Mucosa of gallbladder (tissue), 1 donor: ENCODE measurements around the gene FARP1. TPM values are rescaled to one million over a fixed set of nuclear protein-coding genes. Genes with fewer than 3 reads are reported as not detected.

Source experiments
- DNase-seq: peaks from one replicate; pipeline ENCODE4 v3.0.0-alpha.2; 2020; ENCODE audit warnings: low spot score
- total RNA-seq: library from RNA; stranded (reverse); gene quantifications from one replicate; pipeline ENCODE4 v1.2.1, GENCODE V29; 2021
- donor health status: DM: no; HTN: no; CAD: no.

The FARP1 gene
- total RNA-seq, 1 donor from 2014 or later, result 112 TPM

- no peak for DNase-seq
Observed at GRCh38 chr13:98462241-98462882, 319.5 kb downstream of the FARP1 start.

GRCh38 chr13:98462946-98463345, 320.1 kb downstream of the FARP1 start:
- no peak for DNase-seq

GRCh38 chr13:98466634-98467236, 323.8 kb downstream of the FARP1 start:
- no peak for DNase-seq

- no peak for DNase-seq
Observed at GRCh38 chr13:98467263-98467985, 324.5 kb downstream of the FARP1 start.

GRCh38 chr13:98468361-98468760, 325.5 kb downstream of the FARP1 start:
- no peak for DNase-seq

- DNase-seq, result no peak
Observed at GRCh38 chr13:98468929-98469328, 326.0 kb downstream of the FARP1 start.

GRCh38 chr13:98470920-98471319, 328.0 kb downstream of the FARP1 start:
- DNase-seq, result no peak

- peak; percentile 50 for DNase-seq
Observed at GRCh38 chr13:98471934-98472333, 329.0 kb downstream of the FARP1 start.

GRCh38 chr13:98473135-98473787, 330.4 kb downstream of the FARP1 start:
- no peak for DNase-seq

GRCh38 chr13:98473788-98474144, 330.9 kb downstream of the FARP1 start:
- no peak for DNase-seq

- DNase-seq, result no peak
Observed at GRCh38 chr13:98474292-98474691, 331.4 kb downstream of the FARP1 start.

GRCh38 chr13:98474761-98475160, 331.9 kb downstream of the FARP1 start:
- no peak for DNase-seq

- DNase-seq, result no peak
Observed at GRCh38 chr13:98475522-98475921, 332.6 kb downstream of the FARP1 start.

- no peak for DNase-seq
Observed at GRCh38 chr13:98476106-98476505, 333.2 kb downstream of the FARP1 start.

- peak; percentile 78 for DNase-seq
Observed at GRCh38 chr13:98476538-98476966, 333.7 kb downstream of the FARP1 start.

- no peak for DNase-seq
Observed at GRCh38 chr13:98478189-98479129, 335.6 kb downstream of the FARP1 start.

GRCh38 chr13:98479496-98480003, 336.7 kb downstream of the FARP1 start:
- no peak for DNase-seq

GRCh38 chr13:98480915-98481877, 338.3 kb downstream of the FARP1 start:
- no peak for DNase-seq

- DNase-seq, result peak; percentile 89
Observed at GRCh38 chr13:98482476-98483444, 339.9 kb downstream of the FARP1 start.
